Panc1 (cell line): ENCODE data around the gene NCKAP5. TPM values are rescaled to one million over a fixed set of nuclear protein-coding genes. Genes with fewer than 3 reads are reported as not detected.

ENCODE experiments used
- ATAC-seq: fragments of 200-7000 bp; cut with Tn5 transposase; 2 replicates; pipeline ENCODE4 v1.9.1; 2020; ENCODE audit warnings: mild to moderate bottlenecking, moderate library complexity
- BruUV-seq: library from RNA; stranded (reverse); fragments of 400-500 nt; replicated peaks from 2 replicates; lab custom pipeline; 2021; lab: Mats Ljungman, UMichigan
- CTCF ChIA-PET: fragments of 300-600 bp; sonication (Branson Sonifier 250); formaldehyde crosslinking; loops from one replicate; lab custom pipeline; 2022; ENCODE audit warnings: antibody characterized with exemption; lab: Charles Lee
- POLR2A ChIA-PET: fragments of 300-600 bp; sonication (Branson Sonifier 250); formaldehyde crosslinking; loops from one replicate; lab custom pipeline; 2022; ENCODE audit warnings: antibody characterized with exemption; lab: Charles Lee
- DNase-seq: peaks from one replicate; pipeline ENCODE4 v3.0.0-alpha.2; 2010; ENCODE audit warnings: low read depth, low spot score
- H3K27ac ChIP-seq: 2 replicates; pipeline ENCODE4 v1.5.1; 2011; ENCODE audit warnings: mild to moderate bottlenecking, low read length, inconsistent platforms
- H3K27me3 ChIP-seq: fragments of 200-500 bp; sonication (Bioruptor generic); 2 replicates; pipeline ENCODE4 v1.6.0; 2014; ENCODE audit warnings: low read length, inconsistent platforms; ENCODE audit not compliant: control insufficient read depth, insufficient read depth
- H3K36me3 ChIP-seq: fragments of 200-500 bp; sonication (Bioruptor generic); 2 replicates; pipeline ENCODE4 v1.5.1; 2014; ENCODE audit warnings: inconsistent platforms, mild to moderate bottlenecking, low read length, moderate library complexity; ENCODE audit not compliant: control insufficient read depth, insufficient read depth
- H3K4me1 ChIP-seq: 2 replicates; pipeline ENCODE4 v1.5.1; 2011; ENCODE audit warnings: inconsistent platforms, mild to moderate bottlenecking, low read length, moderate library complexity; ENCODE audit not compliant: control insufficient read depth, insufficient read depth
- H3K4me3 ChIP-seq, 2 experiments: 2 replicates each; pipeline ENCODE4 v1.5.1; 2011 to 2012; ENCODE audit warnings: low read depth in 2 of 2, low read length in 2 of 2, mild to moderate bottlenecking in 2 of 2, inconsistent platforms in 1 of 2, moderate library complexity in 1 of 2
- H3K9me3 ChIP-seq: fragments of 200-500 bp; sonication (Bioruptor generic); 2 replicates; pipeline ENCODE4 v1.5.1; 2014; ENCODE audit warnings: low read depth, mild to moderate bottlenecking, inconsistent platforms, low read length, moderate library complexity; ENCODE audit not compliant: control insufficient read depth, insufficient read depth
- POLR2AphosphoS5 ChIP-seq: IDR thresholded peaks from 2 replicates; pipeline ENCODE4 v1.6.1; 2012; ENCODE audit warnings: mild to moderate bottlenecking, low read depth, low read length, moderate library complexity
- SIN3A ChIP-seq: IDR thresholded peaks from 2 replicates; pipeline ENCODE4 v1.6.1; 2012; ENCODE audit warnings: low read depth, mild to moderate bottlenecking, low read length, moderate library complexity, borderline replicate concordance; ENCODE audit not compliant: insufficient read depth
- TCF7L2 ChIP-seq: IDR thresholded peaks from 2 replicates; pipeline ENCODE4 v1.6.1; 2011; ENCODE audit warnings: mild to moderate bottlenecking, low read depth, low read length, inconsistent platforms
- in situ Hi-C: cut with HindIII; loops from 2 replicates; pipeline ENCODE4 v1.10.0; 2016; ENCODE audit warnings: low sequenced_read_pairs, low pct_unique_long_range_greater_than_20kb
- intact Hi-C: fragments of 100-400 bp; cut with micrococcal nuclease; formaldehyde crosslinking; loops from one replicate; pipeline ENCODE4 v1.10.0; 2022; ENCODE audit not compliant: unreplicated experiment
- total RNA-seq: library from RNA; stranded (reverse); gene quantifications from one replicate; pipeline ENCODE4 v1.2.1, GENCODE V29; 2021; ENCODE audit not compliant: unreplicated experiment
- TF ChIP-seq, protein P1 (sequence below): fragments of 450-650 bp; IDR thresholded peaks from 2 replicates; pipeline ENCODE4 v1.5.1; 2017; ENCODE audit warnings: mild to moderate bottlenecking
- TF ChIP-seq, protein P2 (sequence below), 2 experiments: IDR thresholded peaks; 2 replicates each; pipeline ENCODE4 v1.6.1; 2011 to 2012; ENCODE audit warnings: low read depth in 2 of 2, control low read depth in 1 of 2, low read length in 1 of 2, mild to moderate bottlenecking in 1 of 2, moderate library complexity in 1 of 2; ENCODE audit not compliant: insufficient read depth in 1 of 2

NCKAP5 gene
- total RNA-seq, 1 experiment from 2014 or later = 0.10 TPM

DNA sequence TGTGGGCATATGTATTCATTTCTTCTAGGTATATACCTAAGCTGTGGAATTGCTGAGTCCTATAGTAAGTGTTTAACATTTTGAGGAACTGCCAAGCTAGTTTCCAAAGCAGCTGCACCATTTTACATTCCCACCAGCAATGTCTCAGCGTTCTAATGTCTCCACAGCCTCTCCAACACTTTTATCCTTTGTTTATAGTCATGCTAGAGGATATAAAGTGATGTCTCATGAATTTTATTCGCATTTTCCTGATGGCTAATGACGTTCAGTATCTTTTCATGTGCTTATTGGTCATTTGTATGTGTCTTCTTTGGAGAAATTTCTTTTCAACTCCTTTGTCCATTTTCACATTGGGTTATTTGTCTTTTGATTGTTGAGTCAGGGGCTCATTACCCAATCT lies 295.2 kb downstream of the NCKAP5 start:
- TF ChIP-seq POLR2AphosphoS5 = no peak
- TF ChIP-seq, protein P1, sequence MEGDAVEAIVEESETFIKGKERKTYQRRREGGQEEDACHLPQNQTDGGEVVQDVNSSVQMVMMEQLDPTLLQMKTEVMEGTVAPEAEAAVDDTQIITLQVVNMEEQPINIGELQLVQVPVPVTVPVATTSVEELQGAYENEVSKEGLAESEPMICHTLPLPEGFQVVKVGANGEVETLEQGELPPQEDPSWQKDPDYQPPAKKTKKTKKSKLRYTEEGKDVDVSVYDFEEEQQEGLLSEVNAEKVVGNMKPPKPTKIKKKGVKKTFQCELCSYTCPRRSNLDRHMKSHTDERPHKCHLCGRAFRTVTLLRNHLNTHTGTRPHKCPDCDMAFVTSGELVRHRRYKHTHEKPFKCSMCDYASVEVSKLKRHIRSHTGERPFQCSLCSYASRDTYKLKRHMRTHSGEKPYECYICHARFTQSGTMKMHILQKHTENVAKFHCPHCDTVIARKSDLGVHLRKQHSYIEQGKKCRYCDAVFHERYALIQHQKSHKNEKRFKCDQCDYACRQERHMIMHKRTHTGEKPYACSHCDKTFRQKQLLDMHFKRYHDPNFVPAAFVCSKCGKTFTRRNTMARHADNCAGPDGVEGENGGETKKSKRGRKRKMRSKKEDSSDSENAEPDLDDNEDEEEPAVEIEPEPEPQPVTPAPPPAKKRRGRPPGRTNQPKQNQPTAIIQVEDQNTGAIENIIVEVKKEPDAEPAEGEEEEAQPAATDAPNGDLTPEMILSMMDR = no peak
- no peak for TF ChIP-seq TCF7L2
- TF ChIP-seq, protein P2, sequence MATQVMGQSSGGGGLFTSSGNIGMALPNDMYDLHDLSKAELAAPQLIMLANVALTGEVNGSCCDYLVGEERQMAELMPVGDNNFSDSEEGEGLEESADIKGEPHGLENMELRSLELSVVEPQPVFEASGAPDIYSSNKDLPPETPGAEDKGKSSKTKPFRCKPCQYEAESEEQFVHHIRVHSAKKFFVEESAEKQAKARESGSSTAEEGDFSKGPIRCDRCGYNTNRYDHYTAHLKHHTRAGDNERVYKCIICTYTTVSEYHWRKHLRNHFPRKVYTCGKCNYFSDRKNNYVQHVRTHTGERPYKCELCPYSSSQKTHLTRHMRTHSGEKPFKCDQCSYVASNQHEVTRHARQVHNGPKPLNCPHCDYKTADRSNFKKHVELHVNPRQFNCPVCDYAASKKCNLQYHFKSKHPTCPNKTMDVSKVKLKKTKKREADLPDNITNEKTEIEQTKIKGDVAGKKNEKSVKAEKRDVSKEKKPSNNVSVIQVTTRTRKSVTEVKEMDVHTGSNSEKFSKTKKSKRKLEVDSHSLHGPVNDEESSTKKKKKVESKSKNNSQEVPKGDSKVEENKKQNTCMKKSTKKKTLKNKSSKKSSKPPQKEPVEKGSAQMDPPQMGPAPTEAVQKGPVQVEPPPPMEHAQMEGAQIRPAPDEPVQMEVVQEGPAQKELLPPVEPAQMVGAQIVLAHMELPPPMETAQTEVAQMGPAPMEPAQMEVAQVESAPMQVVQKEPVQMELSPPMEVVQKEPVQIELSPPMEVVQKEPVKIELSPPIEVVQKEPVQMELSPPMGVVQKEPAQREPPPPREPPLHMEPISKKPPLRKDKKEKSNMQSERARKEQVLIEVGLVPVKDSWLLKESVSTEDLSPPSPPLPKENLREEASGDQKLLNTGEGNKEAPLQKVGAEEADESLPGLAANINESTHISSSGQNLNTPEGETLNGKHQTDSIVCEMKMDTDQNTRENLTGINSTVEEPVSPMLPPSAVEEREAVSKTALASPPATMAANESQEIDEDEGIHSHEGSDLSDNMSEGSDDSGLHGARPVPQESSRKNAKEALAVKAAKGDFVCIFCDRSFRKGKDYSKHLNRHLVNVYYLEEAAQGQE (IDR thresholded peaks at IDR 0.05; ENCODE audit: insufficient read depth in 1 of 2, low read depth in 2 of 2, low read length in 1 of 2) = no peak
- TF ChIP-seq SIN3A = no peak
- no peak for ATAC-seq
- in situ Hi-C loops = no loop called here

DNA sequence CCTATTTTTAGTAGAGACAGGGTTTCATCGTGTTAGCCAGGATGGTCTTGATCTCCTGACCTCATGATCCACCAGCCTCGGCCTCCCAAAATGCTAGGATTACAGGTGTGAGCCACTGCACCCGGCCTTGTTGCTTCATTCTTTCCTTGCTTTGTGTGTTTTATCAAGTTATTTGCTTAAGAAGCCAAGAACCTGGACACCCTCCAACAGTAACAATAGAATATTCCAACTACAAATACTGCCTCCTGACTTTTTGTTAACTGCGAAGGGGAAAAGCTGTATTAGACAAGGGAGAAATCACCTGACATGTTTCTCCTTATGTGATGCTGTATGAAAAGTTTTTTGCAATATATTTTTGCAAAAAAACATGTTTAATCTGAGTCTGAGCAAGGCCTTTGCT lies 297.2 kb downstream of the NCKAP5 start:
- CTCF ChIA-PET = no interaction called here
- H3K9me3 ChIP-seq = no peaks in the 10 kb centered on the region
- no peaks in the 10 kb centered on the region for H3K4me1 ChIP-seq
- no peak for DNase-seq
- BruUV-seq = no TSS peak
- no peaks in the 10 kb centered on the region for H3K36me3 ChIP-seq
- no peak for TF ChIP-seq TCF7L2
- TF ChIP-seq, protein P2 (IDR thresholded peaks at IDR 0.05; ENCODE audit: insufficient read depth in 1 of 2, low read depth in 2 of 2, low read length in 1 of 2) = no peak
- no peak for TF ChIP-seq POLR2AphosphoS5
- TF ChIP-seq, protein P1 = no peak
- no peak for TF ChIP-seq SIN3A
- H3K27ac ChIP-seq = no peak overlapping the region
- no peak for ATAC-seq
- intact Hi-C loops = no loop called here
- in situ Hi-C loops = no loop called here
- H3K4me3 ChIP-seq = no peak overlapping the region
- H3K27me3 ChIP-seq = no peaks in the 10 kb centered on the region
- POLR2A ChIA-PET = no interaction called here

More for the DNA sequence above, 295.2 kb downstream of the NCKAP5 start:
- no peaks in the 10 kb centered on the region for H3K9me3 ChIP-seq
- intact Hi-C loops = no loop called here
- no peak overlapping the region for H3K4me3 ChIP-seq
- DNase-seq = no peak
- no TSS peak for BruUV-seq
- no peaks in the 10 kb centered on the region for H3K27me3 ChIP-seq
- CTCF ChIA-PET = no interaction called here
- POLR2A ChIA-PET = no interaction called here
- no peaks in the 10 kb centered on the region for H3K4me1 ChIP-seq
- H3K27ac ChIP-seq = no peak overlapping the region
- no peaks in the 10 kb centered on the region for H3K36me3 ChIP-seq
